ENCODE data around the gene MEAK7. TPM values are rescaled to one million over a fixed set of nuclear protein-coding genes. Genes with fewer than 3 reads are reported as not detected.

MEAK7 gene
- total and polyA plus RNA-seq, 12 donors = 3.2 to 7.6 (median 5.5) TPM

DNA sequence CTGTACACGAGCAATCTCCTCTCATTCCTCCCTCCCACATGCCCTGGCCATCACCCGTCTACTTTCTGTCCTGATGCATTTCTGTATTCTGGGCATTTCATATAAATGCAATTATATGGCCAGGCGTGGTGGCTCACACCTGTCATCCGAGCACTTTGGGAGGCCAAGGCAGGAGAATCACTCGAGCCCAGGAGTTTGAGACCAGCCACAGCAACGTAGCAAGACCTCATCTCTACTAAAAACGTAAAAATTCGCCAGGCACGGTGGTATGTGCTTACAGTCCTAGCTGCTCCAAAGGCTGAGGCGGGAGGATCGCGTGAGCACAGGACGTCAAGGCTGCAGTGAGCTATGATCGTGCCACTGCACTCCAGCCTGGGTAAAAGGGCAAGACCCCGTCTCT lies 4.8 kb downstream of the MEAK7 start:
- no peaks in the 10 kb centered on the region for H3K27me3 ChIP-seq
- no peaks in the 10 kb centered on the region for H3K9me3 ChIP-seq
- intact Hi-C loops (cut with DNase I) = no loop called here
- no peak for ATAC-seq
- H3K4me1 ChIP-seq = peaks cover 0 to 14% (median 7%) of the 10 kb centered on the region in 9 donors
- no peak for DNase-seq
- no peak overlapping the region for H3K4me3 ChIP-seq
- H3K36me3 ChIP-seq = peaks cover 0 to 54% (median 27%) of the 10 kb centered on the region in 9 donors
- H3K27ac ChIP-seq = no peak overlapping the region
- WGBS, 2 donors = 93 to 94% methylated on average over 15 of the region's 15 CpGs
- TF ChIP-seq, protein P1, sequence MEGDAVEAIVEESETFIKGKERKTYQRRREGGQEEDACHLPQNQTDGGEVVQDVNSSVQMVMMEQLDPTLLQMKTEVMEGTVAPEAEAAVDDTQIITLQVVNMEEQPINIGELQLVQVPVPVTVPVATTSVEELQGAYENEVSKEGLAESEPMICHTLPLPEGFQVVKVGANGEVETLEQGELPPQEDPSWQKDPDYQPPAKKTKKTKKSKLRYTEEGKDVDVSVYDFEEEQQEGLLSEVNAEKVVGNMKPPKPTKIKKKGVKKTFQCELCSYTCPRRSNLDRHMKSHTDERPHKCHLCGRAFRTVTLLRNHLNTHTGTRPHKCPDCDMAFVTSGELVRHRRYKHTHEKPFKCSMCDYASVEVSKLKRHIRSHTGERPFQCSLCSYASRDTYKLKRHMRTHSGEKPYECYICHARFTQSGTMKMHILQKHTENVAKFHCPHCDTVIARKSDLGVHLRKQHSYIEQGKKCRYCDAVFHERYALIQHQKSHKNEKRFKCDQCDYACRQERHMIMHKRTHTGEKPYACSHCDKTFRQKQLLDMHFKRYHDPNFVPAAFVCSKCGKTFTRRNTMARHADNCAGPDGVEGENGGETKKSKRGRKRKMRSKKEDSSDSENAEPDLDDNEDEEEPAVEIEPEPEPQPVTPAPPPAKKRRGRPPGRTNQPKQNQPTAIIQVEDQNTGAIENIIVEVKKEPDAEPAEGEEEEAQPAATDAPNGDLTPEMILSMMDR (IDR thresholded peaks at IDR 0.05) = no peak

GRCh38 chr16:84498859-84499620 lies 5.4 kb downstream of the MEAK7 start:
- Histone ChIP-seq H3K36me3 (peaks cover 0 to 60% (median 33%) of the 10 kb centered on the region in 9 donors), H3K9me3 (no peaks in the 10 kb centered on the region), H3K4me3 (no peak overlapping the region), H3K4me1 (peaks cover 0 to 13% (median 6%) of the 10 kb centered on the region in 9 donors), H3K27me3 (no peaks in the 10 kb centered on the region), H3K27ac (no peak overlapping the region)
- ATAC-seq = no peak
- TF ChIP-seq, protein P1 (IDR thresholded peaks at IDR 0.05) = no peak
- WGBS, 2 donors = 92 to 95% methylated on average over 13 of the region's 13 CpGs
- intact Hi-C loops (cut with DNase I) = no loop called here
- no peak for DNase-seq

- WGBS, 2 donors = 99% methylated on average over 2 of the region's 2 CpGs
These were observed 6.2 kb downstream of the MEAK7 start for GRCh38 chr16:84498223-84498610.

GRCh38 chr16:84497418-84498222 lies 6.8 kb downstream of the MEAK7 start:
- intact Hi-C loops (cut with DNase I) = no loop called here
- no peaks in the 10 kb centered on the region for H3K27me3 ChIP-seq
- no peak for DNase-seq
- no peak overlapping the region for H3K27ac ChIP-seq
- no peak for ATAC-seq
- TF ChIP-seq, protein P1 (IDR thresholded peaks at IDR 0.05) = no peak
- H3K4me1 ChIP-seq = no peaks in the 10 kb centered on the region
- H3K9me3 ChIP-seq = peaks cover 0 to 10% (median 0%) of the 10 kb centered on the region in 11 donors
- 87% methylated on average over 18 of the region's 18 CpGs for WGBS, 2 donors
- no peak overlapping the region for H3K4me3 ChIP-seq
- H3K36me3 ChIP-seq = peaks cover 0 to 74% (median 40%) of the 10 kb centered on the region in 9 donors

More at GRCh38 chr16:84498223-84498610, 6.2 kb downstream of the MEAK7 start:
- DNase-seq (no peak), ATAC-seq (no peak)
- Histone ChIP-seq H3K9me3 (peaks cover 0 to 7% (median 0%) of the 10 kb centered on the region in 11 donors), H3K27ac (no peak overlapping the region), H3K4me1 (peaks cover 0 to 5% (median 0%) of the 10 kb centered on the region in 9 donors), H3K27me3 (no peaks in the 10 kb centered on the region), H3K36me3 (peaks cover 0 to 68% (median 40%) of the 10 kb centered on the region in 9 donors), H3K4me3 (no peak overlapping the region)
- TF ChIP-seq, protein P1 (IDR thresholded peaks at IDR 0.05) = no peak
- intact Hi-C loops (cut with DNase I) = no loop called here

Measured in heart right ventricle (tissue), 16 donors.